ENCODE results near the gene WDR27. TPM values are rescaled to one million over a fixed set of nuclear protein-coding genes. Genes with fewer than 3 reads are reported as not detected.

The WDR27 gene
- total and polyA plus RNA-seq, 4 donors: 6.9 to 68.1 (median 31.4) TPM

DNA sequence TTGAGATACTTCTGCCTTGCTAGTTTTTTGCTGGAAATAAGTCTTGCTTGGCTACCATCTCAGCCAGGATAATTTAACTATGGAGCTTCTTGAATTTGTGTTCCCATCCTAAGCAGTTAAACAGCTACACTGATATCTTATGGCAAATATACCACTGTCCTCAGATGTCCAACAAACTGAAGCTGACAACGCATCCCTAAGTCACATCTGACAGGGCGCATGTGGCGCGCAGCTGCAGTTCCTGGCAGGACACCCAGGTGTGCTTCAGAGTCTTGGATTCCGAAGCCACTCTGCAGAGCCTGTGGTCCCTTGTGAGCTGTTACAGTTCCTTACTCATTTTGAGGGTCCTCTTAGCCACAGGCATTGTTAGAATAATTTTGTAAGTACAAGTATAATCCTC lies 127.9 kb downstream of the WDR27 start:
- 97 to 98% methylated on average over 5 of the region's 5 CpGs for WGBS, 2 donors
- Histone ChIP-seq H3K27me3 (ENCODE audit: control insufficient read depth in 3 of 3, insufficient read depth in 3 of 3, low read length in 2 of 3) (no peaks in the 10 kb centered on the region), H3K9me3 (ENCODE audit: control insufficient read depth in 4 of 4, insufficient read depth in 3 of 4, low read length in 3 of 4) (peaks cover 0 to 4% (median 0%) of the 10 kb centered on the region in 4 donors), H3K27ac (ENCODE audit: low read depth in 1 of 2, low read length in 1 of 2) (no peak overlapping the region), H3K36me3 (ENCODE audit: control insufficient read depth in 4 of 4, insufficient read depth in 4 of 4, low read length in 4 of 4) (peaks cover 0 to 6% (median 1%) of the 10 kb centered on the region in 4 donors), H3K4me1 (ENCODE audit: control insufficient read depth in 5 of 5, insufficient read depth in 5 of 5, low read length in 5 of 5) (peaks cover 0 to 3% (median 0%) of the 10 kb centered on the region in 5 donors), H3K9ac (ENCODE audit: insufficient read depth in 1 of 2, low read length in 2 of 2) (no peak overlapping the region), H3K4me3 (no peak overlapping the region)
- ATAC-seq (ENCODE audit: insufficient read depth, low FRiP score) (no peak), DNase-seq (no peak)
- TF ChIP-seq CTCF (IDR thresholded peaks at IDR 0.05; ENCODE audit: control extremely low read depth, extremely low read depth): no peak

- Histone ChIP-seq H3K9me3 (ENCODE audit: control insufficient read depth in 4 of 4, insufficient read depth in 3 of 4, low read length in 3 of 4) (peaks cover 0 to 2% (median 0%) of the 10 kb centered on the region in 4 donors), H3K4me1 (ENCODE audit: control insufficient read depth in 5 of 5, insufficient read depth in 5 of 5, low read length in 5 of 5) (peaks cover 0 to 3% (median 0%) of the 10 kb centered on the region in 5 donors), H3K27ac (ENCODE audit: low read depth in 1 of 2, low read length in 1 of 2) (no peak overlapping the region), H3K4me3 (no peak overlapping the region), H3K36me3 (ENCODE audit: control insufficient read depth in 4 of 4, insufficient read depth in 4 of 4, low read length in 4 of 4) (peaks cover 0 to 6% (median 2%) of the 10 kb centered on the region in 4 donors), H3K27me3 (ENCODE audit: control insufficient read depth in 3 of 3, insufficient read depth in 3 of 3, low read length in 2 of 3) (no peaks in the 10 kb centered on the region), H3K9ac (ENCODE audit: insufficient read depth in 1 of 2, low read length in 2 of 2) (no peak overlapping the region)
- ATAC-seq (ENCODE audit: insufficient read depth, low FRiP score): no peak
- no peak for TF ChIP-seq CTCF (IDR thresholded peaks at IDR 0.05; ENCODE audit: control extremely low read depth, extremely low read depth)
- no peak for DNase-seq
- 86 to 95% methylated on average over 12 of the region's 12 CpGs for WGBS, 2 donors
These were observed 130.5 kb downstream of the WDR27 start for GRCh38 chr6:169571123-169571962.

GRCh38 chr6:169568314-169569087 lies 133.3 kb downstream of the WDR27 start:
- peaks cover 0 to 4% (median under 1%) of the 10 kb centered on the region in 4 donors for H3K36me3 ChIP-seq (ENCODE audit: control insufficient read depth in 4 of 4, insufficient read depth in 4 of 4, low read length in 4 of 4)
- peaks cover 0 to 2% (median 0%) of the 10 kb centered on the region in 5 donors for H3K4me1 ChIP-seq (ENCODE audit: control insufficient read depth in 5 of 5, insufficient read depth in 5 of 5, low read length in 5 of 5)
- ATAC-seq (ENCODE audit: insufficient read depth, low FRiP score): no peak
- H3K9ac ChIP-seq (ENCODE audit: insufficient read depth in 1 of 2, low read length in 2 of 2): no peak overlapping the region
- peaks cover 0 to 2% (median 0%) of the 10 kb centered on the region in 4 donors for H3K9me3 ChIP-seq (ENCODE audit: control insufficient read depth in 4 of 4, insufficient read depth in 3 of 4, low read length in 3 of 4)
- no peaks in the 10 kb centered on the region for H3K27me3 ChIP-seq (ENCODE audit: control insufficient read depth in 3 of 3, insufficient read depth in 3 of 3, low read length in 2 of 3)
- H3K27ac ChIP-seq (ENCODE audit: low read depth in 1 of 2, low read length in 1 of 2): no peak overlapping the region
- TF ChIP-seq CTCF (IDR thresholded peaks at IDR 0.05; ENCODE audit: control extremely low read depth, extremely low read depth): no peak
- no peak overlapping the region for H3K4me3 ChIP-seq
- no peak for DNase-seq
- 83 to 89% methylated on average over 8 of the region's 8 CpGs for WGBS, 2 donors
